ENCODE measurements around the gene CUEDC1.

Gene CUEDC1

DNA sequence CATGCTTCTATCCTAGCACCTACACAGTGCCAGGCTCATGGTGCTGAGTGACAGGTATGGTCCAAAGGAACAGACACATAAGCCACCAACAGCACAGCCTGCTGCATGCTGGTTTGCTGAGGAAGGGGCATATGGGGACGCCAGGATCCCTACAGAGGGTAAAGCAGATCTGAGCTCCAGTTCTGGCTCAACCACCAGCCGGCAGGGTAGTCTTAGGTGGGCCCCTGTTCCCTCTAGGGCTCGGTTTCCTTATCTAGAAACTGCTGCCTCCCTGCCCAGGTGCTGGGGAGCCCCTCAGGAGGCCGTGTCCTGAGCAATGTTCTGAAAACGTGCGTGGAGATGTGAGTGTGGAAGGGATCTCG lies 81.2 kb downstream of the CUEDC1 start:
- no peak for DNase-seq

DNA sequence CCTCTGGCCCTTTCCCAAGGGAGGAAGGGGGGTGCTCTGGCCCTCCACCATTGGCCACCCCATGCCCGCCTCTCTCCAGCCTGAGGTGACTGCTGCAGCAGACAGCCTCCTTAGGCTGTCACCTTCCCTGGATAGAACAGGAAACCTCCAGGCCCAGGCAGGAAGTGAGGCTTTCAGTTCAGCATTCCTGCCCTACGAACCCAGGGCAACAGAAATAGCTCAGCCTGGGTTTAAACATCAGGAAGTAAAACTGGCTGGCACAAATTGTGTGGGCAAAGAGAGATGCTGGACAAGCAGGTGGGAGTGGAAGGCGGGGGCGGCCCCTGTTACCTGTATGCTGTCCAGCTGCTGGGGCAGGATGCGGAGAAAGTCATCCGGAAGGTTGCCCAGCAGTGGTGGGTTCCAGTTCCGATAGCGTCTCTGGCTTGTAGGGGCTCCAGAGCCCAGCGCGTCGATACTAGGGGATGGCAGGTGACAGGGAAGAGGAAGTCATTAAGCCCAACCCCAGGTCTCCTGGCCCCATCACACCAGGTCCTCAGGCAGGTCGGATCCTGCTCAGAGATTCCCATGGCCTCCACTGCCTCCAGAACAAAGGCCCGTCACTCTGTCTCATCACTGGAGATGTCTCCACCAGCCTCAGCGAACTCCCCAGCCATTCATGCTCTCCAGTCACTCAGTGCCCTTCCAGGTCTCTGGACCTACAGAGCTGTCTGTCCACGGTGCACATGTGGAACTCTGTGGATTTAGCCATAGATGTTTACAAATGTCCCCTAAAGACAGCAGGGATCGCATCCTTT lies 81.8 kb downstream of the CUEDC1 start:
- DNase-seq = no peak

DNA sequence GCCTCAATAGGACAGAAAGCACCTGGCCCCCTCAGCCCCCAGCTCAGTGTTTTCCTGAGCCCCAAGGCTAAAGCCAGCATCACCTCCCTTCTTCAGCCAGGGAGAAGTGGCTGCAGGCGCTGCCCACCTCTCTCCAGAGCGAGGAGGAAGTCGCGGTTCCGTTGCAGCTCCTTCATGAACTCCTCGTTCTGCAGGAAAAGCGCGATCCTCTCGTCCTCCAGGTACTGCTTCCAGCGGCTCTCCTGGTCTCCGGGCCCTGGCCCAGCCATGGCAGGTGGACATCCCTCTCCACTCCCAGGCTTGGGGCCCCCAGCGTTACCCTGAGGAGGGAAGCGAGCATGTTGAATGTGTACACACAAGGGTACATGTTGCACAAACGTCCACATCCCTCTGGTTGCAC lies 82.7 kb downstream of the CUEDC1 start:
- no peak for DNase-seq

DNA sequence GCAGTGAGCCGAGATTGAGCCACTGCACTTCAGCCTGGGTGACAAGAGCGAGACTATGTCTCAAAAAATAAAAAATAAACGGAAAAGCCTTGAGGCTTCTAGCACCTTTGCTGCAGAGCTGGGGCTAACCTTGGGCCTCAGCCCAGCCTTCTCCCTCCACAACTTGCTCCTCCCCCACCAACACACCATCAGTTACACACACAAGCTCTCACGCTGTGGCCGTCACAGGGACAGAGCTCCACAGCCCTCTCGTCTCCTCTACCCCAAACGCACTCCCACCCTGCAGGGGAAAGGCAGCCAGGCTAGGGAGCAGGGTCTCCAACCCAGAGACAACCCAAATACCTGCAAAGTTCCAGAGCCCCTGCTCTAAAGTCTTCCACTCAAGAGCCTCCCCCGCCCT lies 83.3 kb downstream of the CUEDC1 start:
- DNase-seq = no peak

DNA sequence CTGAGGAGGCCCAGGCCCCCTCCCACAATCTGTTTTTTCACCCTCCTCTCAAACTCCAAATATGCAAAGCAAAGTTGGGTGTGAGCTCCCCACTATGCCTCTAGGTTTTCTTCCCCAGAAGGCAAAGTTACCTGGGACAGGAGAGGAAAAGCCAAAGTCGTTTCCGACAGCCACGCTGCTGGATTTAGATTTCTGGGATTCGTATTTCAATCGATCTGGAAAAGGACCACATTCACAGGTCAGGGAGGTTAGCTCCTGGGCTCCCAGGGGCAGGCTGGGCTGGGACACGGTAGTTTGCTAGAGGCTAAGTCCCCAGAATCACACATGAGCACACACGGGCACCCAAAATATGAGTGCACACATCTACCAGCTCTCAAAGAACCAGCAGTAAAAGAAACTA lies 84.1 kb downstream of the CUEDC1 start:
- no peak for DNase-seq

DNA sequence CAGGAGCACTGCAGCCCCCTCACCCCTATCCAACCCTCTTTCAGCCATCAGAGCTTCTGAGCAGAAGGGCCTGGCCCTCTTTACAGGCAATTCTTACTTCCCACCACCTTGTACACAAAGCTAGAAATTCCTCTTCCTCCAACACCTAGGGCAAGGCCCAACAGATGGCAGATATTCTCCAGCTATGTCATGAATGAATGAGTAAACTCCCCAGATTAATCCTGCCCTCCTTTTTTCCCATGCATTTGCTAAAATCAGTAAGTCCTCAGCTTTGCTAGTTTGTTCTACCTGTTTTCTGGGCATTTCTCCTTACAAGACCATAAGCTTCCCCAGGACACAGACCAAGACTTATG lies 85.0 kb downstream of the CUEDC1 start:
- no peak for DNase-seq

DNA sequence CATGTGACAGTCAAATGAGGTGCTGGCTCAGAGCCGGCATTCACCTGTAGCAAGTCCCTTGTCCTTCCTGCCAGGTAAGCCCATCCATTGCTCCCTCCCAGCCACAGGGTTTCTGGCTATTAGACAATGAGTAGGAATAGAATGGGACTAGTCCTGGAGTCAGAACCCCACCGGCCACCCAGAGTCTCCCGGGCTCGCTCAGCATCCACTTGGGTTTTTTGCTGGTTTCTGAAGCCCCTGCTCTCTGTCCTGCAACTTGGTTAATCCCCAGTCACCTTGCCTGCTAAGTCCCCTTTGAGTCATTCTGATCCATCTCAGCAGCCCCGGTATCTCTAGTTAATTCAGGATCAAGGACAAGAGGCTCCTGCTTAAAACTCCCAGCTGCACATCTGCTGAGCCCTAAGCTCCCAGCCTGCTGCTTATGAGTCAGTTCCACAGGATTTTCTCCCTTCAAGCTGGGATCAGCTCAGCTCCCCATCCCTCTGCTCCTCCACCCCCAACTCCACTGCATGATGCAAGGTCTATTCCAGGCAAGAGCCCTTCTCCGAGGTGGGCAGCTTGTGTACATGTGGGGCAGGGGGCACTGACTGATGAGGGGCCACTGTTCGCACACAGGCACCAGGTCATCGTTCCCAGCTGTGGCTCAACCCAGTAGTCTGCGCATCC lies 85.5 kb downstream of the CUEDC1 start:
- no peak for DNase-seq

DNA sequence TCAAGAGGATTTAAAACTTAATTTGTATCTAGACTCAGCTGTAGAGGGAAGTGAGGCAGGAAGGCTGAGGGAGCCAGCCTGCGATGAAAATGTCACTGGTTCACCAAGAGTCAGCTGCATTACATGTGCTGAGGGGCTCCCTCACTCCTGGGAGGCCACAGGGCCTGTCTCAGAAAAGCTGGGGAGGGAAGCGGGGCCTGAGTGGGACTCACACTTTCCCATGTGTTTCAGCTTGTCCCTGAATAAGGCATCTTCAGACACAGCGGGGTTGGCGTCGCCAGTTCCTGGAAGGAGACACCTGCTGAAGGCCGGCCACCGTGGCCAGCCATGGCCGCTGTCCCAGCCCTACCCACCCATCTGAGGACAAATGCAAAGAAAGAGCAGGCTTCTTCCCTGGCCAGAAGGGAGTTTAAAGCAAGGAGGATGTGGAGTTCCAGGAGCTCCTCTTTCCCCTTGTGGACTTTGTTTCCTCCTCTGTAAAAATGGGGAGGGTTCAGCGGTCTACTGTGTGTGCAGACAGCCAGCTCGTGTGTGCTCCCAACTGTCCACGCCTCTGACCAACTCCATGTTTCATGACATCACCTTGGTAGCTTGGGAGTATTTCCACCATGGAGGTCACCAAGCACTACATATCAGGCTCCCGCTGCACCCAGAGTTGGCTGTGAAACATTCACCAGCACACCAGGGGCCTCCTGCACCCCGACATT lies 86.1 kb downstream of the CUEDC1 start:
- no peak for DNase-seq

DNA sequence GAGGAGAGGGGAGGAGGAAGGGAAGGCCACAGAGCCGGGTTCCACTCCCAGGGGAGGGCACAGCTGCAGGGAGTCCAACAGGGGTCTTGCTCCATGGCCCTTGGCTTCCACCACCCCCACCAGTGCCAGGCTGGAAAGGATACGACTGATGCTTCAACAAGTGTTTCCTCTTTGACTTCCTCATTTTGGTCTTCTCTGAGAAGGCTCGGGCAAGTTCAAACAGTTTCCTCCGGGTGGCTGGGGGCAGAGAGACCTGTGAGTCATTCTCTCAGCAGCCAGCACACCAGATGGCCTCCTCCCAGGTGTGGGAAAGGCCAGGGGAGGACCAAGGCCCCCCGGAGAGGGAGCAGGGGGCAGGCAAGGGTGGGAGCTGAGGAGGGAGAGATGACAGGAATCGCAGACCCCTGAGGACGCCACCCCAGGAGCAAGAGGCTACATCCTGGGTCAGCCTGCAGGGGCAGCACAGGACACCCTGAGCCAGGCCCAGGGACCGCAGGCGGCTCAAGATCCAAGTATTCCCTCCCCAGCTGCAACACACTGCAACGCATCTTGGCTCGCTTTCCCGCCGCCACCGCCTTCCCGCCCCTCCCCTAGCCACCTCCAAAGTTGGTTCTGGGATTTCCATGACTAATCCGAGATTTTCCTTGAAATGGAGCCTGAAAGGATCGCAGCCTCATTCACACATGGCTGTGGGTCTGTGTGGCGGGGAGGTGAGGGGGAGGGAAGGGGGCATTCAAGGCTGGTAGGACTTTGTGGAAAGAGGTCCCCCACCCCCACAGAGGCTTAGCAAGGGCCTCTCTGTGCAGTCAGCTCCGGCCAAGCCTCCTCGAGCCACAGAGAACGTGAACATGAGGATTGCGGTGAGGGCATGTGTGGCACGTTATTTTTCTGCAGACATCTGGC lies 87.0 kb downstream of the CUEDC1 start:
- DNase-seq = no peak

DNA sequence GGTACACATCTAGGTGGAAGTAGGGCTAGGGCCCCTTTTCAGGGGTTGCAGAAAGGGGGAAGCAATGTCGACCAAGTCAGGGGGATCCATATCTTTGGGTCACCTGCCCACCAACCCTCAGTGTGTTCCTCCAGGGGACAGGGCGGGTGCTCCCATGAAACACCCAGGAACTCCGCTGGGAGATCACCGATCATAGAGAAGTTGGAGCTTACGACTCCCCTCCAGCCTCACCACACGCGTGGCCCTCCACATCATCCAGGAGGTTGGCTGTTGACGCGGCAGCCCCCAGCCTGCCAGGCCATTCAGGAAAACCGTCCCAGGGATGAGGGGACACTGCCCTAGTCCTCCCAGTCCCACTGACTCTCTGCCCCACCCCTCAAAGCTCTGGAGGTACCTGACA lies 88.1 kb downstream of the CUEDC1 start:
- DNase-seq = no peak

DNA sequence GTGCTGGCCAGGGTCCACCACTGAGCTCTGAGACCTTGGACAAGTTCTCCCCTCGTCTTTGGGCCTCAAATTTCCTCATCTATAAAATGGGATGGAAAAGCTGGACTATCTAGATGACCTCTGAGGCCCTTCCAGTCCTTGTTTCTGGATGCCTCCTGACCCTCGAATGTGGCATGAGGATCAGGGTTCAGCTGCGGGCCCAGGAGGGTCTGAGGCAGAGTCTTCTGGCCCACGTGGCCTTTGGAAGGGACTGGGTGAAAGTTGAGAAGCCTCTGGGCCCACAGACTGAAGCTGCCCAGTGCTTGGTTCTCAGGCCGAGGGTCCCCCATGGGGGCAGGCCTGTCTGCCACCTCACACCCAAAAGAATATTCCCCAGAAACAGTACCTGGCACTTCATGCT lies 88.5 kb downstream of the CUEDC1 start:
- no peak for DNase-seq

DNA sequence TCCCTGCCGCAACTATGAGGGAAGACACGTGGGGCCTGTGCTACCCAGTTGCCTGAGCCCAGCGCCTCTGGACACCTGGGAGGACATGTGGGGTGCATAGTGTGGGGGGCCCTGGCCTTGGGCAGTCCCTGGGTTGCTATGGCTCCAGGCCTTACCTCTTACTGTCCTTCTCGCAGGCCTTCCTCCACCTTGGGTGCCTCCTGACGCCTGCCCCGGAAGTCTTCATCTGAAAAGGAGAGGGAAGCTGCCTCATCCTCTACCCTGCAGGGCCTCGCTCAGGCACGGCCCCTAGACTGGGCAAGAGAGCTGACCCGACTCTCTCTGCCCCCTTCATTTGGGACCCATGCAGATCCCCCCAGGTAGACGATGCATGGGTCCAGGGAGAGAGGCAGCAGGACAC lies 88.9 kb downstream of the CUEDC1 start:
- no peak for DNase-seq

DNA sequence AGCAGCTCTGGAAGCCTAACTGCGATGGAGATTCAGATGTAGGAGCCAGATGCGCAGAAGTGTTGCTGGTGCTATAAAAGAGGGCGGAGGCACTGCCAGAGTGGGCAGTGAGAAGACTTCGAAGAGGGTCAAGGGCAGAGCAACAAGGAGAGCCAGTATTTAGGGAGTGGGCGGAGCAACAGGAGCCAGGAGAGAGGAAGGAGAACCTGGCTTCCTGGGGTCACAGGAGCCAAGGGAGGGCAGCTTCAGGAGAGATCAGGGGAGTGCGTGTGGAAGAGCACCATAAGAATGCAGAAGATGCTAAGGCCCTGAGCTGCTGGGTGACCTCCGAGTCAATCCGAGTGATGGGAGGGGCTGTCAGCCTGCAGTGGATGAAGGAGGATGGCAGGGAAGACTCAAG lies 90.9 kb downstream of the CUEDC1 start:
- no peak for DNase-seq

DNA sequence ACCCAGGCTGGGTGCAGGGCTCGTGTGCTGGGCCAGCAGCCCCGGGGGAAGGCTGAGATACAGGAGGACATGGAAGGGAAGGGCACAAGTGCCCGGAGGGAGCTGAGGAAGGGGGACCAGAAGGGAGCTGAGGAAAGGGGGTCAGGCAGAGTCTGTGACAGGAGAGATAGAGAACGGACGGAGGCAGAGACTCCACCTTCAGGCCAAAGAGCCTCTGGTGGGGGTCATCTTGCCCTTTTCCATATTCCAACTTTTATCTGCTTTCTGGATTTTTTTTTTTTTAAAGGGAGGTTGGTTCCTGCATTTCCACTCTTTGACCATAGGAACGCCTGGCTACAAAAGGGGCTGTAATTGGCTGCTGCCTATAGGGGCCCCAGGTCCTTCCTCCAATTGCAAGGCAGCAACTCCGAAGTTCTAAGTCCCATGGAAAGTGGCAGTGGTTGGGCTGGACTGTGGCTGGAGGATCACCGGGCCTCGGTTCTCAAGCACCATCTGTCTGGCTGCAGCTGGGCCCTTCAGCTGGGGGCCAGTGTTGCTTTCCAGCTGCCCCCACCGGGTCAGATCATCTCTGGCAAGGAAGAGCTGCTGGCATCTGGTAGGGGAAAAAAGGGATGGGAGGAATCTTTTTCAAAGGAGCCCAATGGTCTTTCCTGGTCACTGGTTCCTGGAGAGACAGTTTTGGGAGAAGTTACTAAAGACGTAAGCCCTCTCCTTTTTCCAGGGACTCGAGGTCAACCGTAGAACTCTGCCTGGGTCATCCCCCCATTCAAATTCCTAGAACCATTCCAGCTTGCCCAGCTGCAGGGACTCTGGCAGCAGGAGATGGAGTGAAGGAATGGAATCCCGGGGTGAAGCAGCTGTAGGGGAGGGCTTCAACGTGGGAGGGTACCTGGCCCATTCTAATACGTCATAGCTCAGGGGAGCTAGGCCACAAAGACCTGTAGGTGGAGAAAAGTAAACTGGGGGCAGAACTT lies 92.2 kb downstream of the CUEDC1 start:
- no peak for DNase-seq

DNA sequence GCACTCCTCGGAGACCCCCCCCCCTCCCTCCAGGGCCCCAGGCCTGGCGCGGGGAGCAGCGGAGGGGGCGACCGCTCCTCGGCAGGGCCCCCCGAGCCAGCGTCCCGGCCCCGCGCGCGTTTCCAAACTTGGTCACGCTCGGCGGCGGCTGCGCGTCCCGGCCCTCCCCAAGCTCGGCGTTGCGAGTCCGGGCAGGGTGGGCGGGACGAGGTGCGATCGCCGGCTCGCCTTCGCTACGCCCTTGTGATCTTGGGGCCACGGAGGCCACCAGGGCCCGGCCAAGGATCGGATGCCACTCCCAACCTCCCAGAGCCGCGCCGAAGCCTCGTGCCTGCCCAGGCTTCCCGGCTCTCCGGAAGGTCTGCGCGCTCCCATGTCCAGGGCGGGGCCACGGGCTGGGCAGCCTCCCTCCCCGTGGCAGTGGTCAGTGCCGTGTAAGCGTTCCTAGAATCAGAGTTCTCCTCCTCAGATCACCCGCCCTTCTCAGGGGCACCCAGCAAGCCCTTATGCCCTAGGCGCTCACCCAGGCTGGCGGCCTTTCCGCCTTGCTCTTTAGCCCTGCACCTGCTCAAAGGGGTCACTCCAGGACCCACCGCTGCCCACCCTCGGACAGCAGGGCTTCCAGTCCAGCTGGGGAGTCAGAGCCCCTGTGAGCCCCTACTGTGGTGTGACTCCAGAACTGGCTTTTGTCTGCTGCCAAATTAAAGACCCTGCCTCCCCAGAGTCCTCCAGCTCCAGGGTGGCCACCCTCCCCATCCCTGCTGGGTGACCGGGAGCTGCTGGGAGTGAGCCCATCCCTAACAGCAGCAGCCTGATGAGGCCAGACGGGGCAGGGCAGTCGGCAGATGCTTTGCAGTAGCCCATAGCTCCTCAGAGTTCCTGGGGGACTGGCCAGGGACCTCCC lies 93.2 kb downstream of the CUEDC1 start:
- DNase-seq = no peak

DNA sequence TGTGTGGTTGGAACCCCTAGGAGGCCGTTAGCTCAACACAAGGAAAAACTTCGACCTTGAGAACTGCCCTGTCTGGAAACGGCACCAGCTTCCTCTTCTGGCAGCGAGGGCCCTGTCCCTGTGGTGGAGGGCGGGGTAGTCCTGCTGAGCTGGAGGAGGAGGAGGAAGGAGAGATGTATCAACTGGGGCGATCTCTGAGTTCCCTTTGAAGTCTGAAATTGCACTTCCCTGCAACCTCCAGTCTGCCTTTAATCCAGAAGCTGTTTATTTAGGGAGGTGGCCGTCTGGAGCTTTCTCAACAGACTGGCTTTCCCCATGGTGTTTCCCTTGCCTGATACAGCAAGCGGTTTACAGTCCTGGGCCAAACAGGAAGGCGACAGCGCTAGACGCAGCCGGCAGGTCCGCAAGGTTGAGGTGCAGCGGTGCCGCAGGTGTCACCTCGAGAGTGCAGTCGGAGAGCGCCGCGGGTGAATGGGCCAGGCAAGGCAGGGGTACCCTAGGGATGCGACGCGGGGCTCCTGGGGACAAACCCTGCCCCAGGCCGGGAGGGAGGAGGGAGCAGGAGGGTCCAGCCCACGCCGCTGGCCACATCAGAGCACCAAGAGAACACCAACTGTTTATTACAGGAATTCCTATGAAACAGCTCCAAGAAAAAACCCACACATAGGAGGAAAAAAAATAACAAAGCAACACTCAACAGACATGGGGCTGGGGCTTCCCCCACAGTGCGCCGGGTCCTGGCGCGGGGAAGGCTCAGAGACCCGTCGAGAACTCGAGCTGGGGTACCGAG lies 94.0 kb downstream of the CUEDC1 start:
- DNase-seq = no peak

DNA sequence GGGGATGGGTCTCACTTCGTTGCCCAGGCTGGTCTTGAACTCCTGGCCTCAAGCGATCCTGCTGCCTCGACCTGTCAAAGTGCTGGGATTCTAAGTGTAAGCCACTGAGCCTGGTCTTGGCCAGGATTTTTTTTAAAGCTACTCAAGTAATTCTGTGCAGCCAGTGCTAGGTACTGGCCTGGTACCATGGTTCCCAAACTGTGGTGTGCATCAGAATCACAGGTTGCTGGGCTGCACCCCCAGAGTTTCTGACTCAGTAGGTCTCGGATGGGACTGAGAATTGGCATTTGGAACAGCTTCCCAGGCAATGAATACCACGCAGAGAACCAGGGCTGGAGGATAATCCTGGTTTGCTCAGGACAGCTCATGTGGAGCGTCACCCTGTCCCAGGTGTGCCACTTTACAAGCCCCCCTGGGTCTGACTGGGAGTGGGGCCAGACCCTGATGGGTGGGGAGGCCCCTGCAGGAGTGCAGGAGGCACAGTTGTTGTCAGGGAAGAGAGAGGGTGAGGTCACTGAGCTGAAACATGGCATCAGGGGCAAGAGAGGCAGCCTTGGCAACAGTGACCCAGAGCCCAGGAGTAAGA lies 94.7 kb downstream of the CUEDC1 start:
- no peak for DNase-seq

DNA sequence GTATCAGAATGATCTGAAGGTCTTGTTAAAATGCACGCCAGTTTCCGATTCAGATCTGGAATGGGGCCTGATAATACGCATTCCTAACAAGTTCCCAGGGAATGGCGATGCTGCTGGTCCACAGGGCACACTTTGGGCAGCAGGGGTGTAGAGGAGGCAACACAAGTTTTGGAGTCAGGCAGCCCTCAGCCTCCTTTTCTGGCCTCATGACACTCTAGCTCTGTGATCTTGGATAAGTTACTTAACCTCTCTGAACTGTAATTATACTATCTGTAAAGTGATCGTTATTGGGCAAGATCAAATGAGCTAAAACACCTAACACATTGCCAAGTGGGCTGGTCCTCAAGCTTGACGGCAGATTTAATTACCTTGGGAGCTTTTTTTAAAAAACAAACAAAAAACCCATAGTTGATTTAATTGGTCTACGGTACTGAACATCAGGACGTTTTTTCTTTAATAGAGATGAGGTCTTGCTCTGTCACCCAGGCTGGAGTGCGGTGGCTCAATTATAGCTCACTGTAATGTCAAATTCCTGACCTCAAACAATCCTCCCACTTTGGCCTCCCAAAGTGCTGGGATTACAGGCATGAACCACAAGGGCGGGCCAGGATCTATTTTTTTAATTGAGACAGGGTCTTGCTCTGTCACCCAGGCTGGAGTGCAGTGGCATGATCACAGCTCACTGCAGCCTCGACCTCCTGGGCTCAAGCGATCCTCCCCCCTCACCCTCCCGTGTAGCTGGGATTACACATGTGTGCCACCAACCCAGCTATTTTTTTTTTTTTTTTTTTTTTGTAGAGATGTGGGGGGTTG lies 95.4 kb downstream of the CUEDC1 start:
- no peak for DNase-seq

DNA sequence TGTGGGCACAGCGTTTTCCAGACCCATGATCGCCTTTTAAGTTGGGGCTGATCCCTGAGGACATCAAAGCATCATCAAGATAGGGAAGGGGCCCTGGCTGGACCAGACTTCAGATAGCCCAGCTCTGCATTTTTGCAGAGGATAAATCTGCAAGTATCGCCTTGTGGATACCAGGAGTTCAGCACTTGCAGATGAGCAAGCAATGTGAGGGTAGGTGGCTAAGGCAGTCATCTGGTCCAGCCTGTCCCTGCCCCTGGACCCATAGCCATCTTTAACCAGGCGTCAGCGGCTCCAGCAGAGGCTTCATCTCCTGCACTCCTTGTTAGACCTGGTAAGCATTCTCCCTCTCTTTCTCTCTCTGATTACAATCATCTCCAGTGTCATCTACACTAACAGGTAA lies 96.4 kb downstream of the CUEDC1 start:
- no peak for DNase-seq
